Measurements from ENCODE around the gene LRRC43. TPM values are rescaled to one million over a fixed set of nuclear protein-coding genes. Genes with fewer than 3 reads are reported as not detected.

The LRRC43 gene
- total and polyA plus RNA-seq, 7 experiments from 2014 or later = 0.34 to 2.3 (median 0.40) TPM; not detected in 4

DNA sequence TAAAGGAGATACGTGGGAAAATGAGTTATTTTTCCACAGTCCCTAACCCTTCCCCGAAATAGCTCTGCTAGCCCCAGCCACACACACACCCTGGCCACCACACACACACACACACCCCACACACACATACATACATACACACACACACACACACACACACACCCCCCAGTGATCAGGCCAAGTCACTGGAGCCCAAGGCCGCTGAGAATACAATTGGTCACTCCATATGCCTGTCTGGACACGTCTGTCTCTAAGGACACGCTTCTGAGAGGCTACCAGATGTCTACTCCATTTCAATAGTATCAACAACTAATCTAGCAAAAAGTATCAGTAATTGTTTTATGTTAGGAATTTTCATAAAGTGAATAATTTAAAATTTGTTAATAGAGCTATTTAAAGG is 55.9 kb downstream of the LRRC43 start:
- H3K4me1 ChIP-seq (ENCODE audit: control insufficient read depth in 2 of 2, insufficient read depth in 2 of 2, low read length in 2 of 2) = peaks cover 6 to 21% of the 10 kb centered on the region in 2 donors
- H3K27me3 ChIP-seq (ENCODE audit: control insufficient read depth in 2 of 2, insufficient read depth in 2 of 2, low read length in 2 of 2) = no peaks in the 10 kb centered on the region
- no peaks in the 10 kb centered on the region for H3K9me3 ChIP-seq (ENCODE audit: control insufficient read depth in 2 of 3, low read length in 3 of 3)
- H3K27ac Mint-ChIP-seq = peak overlapping the region in 1 of 9 donors; percentile 22
- peaks cover 14 to 65% (median 23%) of the 10 kb centered on the region in 3 experiments for H3K36me3 ChIP-seq (ENCODE audit: control insufficient read depth in 2 of 3, insufficient read depth in 3 of 3, low read length in 3 of 3)
- no peaks in the 10 kb centered on the region for H3K9me3 Mint-ChIP-seq
- no peak overlapping the region for H3K4me3 Mint-ChIP-seq
- intact Hi-C loops (cut with micrococcal nuclease) = no loop called here
- no peak overlapping the region for H3K4me3 ChIP-seq (ENCODE audit: low read length)
- no peak for ATAC-seq
- H3K27me3 Mint-ChIP-seq = no peaks in the 10 kb centered on the region
- H3K36me3 Mint-ChIP-seq = peaks cover 4 to 48% (median 21%) of the 10 kb centered on the region in 5 donors
- CTCF ChIA-PET = no interaction called here
- DNase-seq = no peak
- POLR2A ChIA-PET = interaction anchor here (0.6 to 1.7 kb wide), 2 partner anchors 13 to 1206 kb away, joined by 3 to 8 read pairs; partner anchors contain the start of gene DIABLO
- H3K4me1 Mint-ChIP-seq = peaks cover 0 to 12% (median 9%) of the 10 kb centered on the region in 7 donors
- H3K27ac ChIP-seq (ENCODE audit: low read depth, low read length) = no peak overlapping the region

DNA sequence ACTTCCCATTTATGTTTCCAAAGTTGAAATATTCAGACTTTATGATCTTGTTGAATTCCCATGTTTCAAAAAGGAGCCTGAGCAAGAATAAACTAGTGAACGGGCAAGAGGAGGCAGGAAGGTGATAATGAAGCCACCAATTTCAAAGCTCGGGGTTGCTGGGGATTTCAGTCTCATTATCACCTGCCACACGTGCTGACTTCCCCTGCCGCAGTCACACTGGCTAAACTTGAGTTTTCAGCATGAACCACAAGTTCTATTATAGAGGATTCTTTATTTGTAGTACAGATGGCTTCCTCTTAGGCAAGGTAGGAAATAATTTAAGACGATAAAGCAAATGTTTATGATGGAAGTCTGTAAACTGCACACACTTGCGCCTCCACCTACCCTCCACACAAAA is 61.0 kb downstream of the LRRC43 start:
- H3K9me3 ChIP-seq (ENCODE audit: control insufficient read depth in 2 of 3, low read length in 3 of 3) = no peaks in the 10 kb centered on the region
- Mint-ChIP-seq H3K4me3 (peak overlapping the region; percentile 76 to 87 (median 82)), H3K9me3 (no peaks in the 10 kb centered on the region), H3K36me3 (peaks cover 3 to 30% (median 12%) of the 10 kb centered on the region in 5 donors), H3K27ac (peak overlapping the region; percentile 71 to 94 (median 90)), H3K27me3 (no peaks in the 10 kb centered on the region), H3K4me1 (peaks cover 8 to 31% (median 27%) of the 10 kb centered on the region in 7 donors)
- DNase-seq (no peak), ATAC-seq (peak; percentile 46)
- CTCF ChIA-PET = interaction anchor here (0.6 to 1.1 kb wide), 3 partner anchors 18 to 551 kb away, joined by 3 to 4 read pairs (median 3); partner anchors contain the start of gene VPS33A
- H3K36me3 ChIP-seq (ENCODE audit: control insufficient read depth in 2 of 3, insufficient read depth in 3 of 3, low read length in 3 of 3) = peaks cover under 1 to 39% (median 2%) of the 10 kb centered on the region in 3 experiments
- POLR2A ChIA-PET = interaction anchor here (0.7 to 3.2 kb wide), 7 partner anchors 10 to 645 kb away, joined by 3 to 29 read pairs (median 6); partner anchors contain the start of genes DIABLO, PSMD9 and VPS33A
- peaks cover 19 to 28% of the 10 kb centered on the region in 2 donors for H3K4me1 ChIP-seq (ENCODE audit: control insufficient read depth in 2 of 2, insufficient read depth in 2 of 2, low read length in 2 of 2)
- no peaks in the 10 kb centered on the region for H3K27me3 ChIP-seq (ENCODE audit: control insufficient read depth in 2 of 2, insufficient read depth in 2 of 2, low read length in 2 of 2)
- peak overlapping the region; percentile 58 for H3K27ac ChIP-seq (ENCODE audit: low read depth, low read length)
- peak overlapping the region; percentile 50 for H3K4me3 ChIP-seq (ENCODE audit: low read length)
- intact Hi-C loops (cut with micrococcal nuclease) = loop anchor here (1.0 to 2.0 kb wide), 3 partner anchors 18 to 23 kb away; partner anchors contain the start of genes DIABLO (in 2 of the 2) and VPS33A (in 2 of the 2)

DNA sequence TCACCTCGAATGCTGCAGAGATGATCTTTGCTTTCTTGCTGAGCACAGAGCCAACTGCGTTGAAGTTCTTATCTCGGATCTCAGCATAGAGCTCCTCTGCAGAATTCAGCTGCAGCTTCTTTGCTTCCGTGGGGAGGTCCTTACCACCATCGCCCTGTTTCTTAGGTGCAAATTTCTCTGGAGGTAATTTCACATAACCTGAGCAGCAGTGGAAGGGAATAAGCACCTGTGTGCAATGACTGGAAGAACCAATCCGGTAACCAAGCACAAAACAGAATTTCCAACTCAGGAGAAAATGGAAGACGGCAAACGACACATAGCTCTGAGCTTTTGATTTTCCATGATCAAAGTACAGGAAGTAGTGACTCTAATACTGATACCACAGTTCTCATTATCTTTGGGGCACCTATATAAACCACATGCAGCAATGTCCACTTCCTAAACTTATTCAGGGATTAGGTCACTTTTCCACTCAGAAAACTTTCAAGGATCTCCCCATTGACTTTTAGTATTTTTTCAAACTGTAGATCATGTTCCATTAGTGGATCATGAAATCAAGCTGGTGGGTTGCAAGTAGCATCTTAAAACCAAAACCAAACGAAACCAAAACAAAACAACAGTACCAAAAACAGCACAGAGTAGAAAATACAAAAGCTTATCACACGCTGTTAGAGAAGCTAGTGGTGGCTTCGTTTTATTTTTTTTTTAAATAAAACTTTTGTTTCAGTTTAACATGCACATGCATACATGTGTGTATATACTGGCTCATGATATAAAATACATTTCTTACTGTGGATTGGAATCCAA is 61.8 kb downstream of the LRRC43 start:
- H3K4me3 Mint-ChIP-seq = peak overlapping the region; percentile 76 to 87 (median 82)
- no peaks in the 10 kb centered on the region for H3K9me3 ChIP-seq (ENCODE audit: control insufficient read depth in 2 of 3, low read length in 3 of 3)
- intact Hi-C loops (cut with micrococcal nuclease) = loop anchor here (1.0 to 2.0 kb wide), 3 partner anchors 18 to 22 kb away; partner anchors contain the start of genes DIABLO (in 2 of the 2) and VPS33A (in 2 of the 2)
- ChIA-PET CTCF (interaction anchor here (0.6 to 1.1 kb wide), 4 partner anchors 17 to 23 kb away, joined by 3 to 4 read pairs (median 3); partner anchors contain the start of gene VPS33A), POLR2A (interaction anchor here (0.6 to 3.2 kb wide), 11 partner anchors 11 to 1788 kb away, joined by 3 to 29 read pairs (median 4); partner anchors contain the start of genes DIABLO, KNTC1, PSMD9 and RSRC2)
- no peaks in the 10 kb centered on the region for H3K27me3 ChIP-seq (ENCODE audit: control insufficient read depth in 2 of 2, insufficient read depth in 2 of 2, low read length in 2 of 2)
- DNase-seq (peak in 7 of 9 donors; percentile 18 to 59 (median 43)), ATAC-seq (peak; percentile 80)
- peaks cover 19 to 26% of the 10 kb centered on the region in 2 donors for H3K4me1 ChIP-seq (ENCODE audit: control insufficient read depth in 2 of 2, insufficient read depth in 2 of 2, low read length in 2 of 2)
- peak overlapping the region; percentile 50 for H3K4me3 ChIP-seq (ENCODE audit: low read length)
- peak overlapping the region; percentile 71 to 94 (median 90) for H3K27ac Mint-ChIP-seq
- H3K9me3 Mint-ChIP-seq = no peaks in the 10 kb centered on the region
- H3K4me1 Mint-ChIP-seq = peaks cover 8 to 31% (median 27%) of the 10 kb centered on the region in 7 donors
- no peaks in the 10 kb centered on the region for H3K27me3 Mint-ChIP-seq
- peaks cover 0 to 45% (median 7%) of the 10 kb centered on the region in 3 experiments for H3K36me3 ChIP-seq (ENCODE audit: control insufficient read depth in 2 of 3, insufficient read depth in 3 of 3, low read length in 3 of 3)
- peaks cover 4 to 33% (median 12%) of the 10 kb centered on the region in 5 donors for H3K36me3 Mint-ChIP-seq
- H3K27ac ChIP-seq (ENCODE audit: low read depth, low read length) = peak overlapping the region; percentile 58

DNA sequence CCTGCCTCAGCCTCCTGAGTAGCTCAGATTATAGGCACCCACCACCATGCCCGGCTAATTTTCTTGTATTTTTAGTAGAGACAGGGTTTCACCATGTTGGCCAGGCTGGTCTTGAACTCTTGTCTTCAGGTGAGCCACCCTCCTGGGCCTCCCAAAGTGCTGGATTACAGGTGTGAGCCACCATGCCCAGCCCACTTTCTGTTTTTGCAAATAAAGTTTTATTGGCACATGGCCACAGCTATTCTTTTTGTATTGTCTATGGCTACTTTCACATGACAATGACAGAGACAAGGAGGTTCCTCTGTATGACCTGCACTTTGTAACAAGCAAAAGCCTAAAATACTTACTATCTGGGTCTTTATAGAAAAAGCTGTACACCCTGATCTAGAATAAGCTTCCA is 62.6 kb downstream of the LRRC43 start:
- Mint-ChIP-seq H3K27ac (peak overlapping the region in 7 of 9 donors; percentile 26 to 94 (median 76)), H3K4me1 (peaks cover 8 to 30% (median 26%) of the 10 kb centered on the region in 7 donors), H3K4me3 (peak overlapping the region in 6 of 10 donors; percentile 34 to 86 (median 80)), H3K27me3 (no peaks in the 10 kb centered on the region), H3K36me3 (peaks cover 8 to 34% (median 13%) of the 10 kb centered on the region in 5 donors), H3K9me3 (no peaks in the 10 kb centered on the region)
- H3K36me3 ChIP-seq (ENCODE audit: control insufficient read depth in 2 of 3, insufficient read depth in 3 of 3, low read length in 3 of 3) = peaks cover 0 to 45% (median 8%) of the 10 kb centered on the region in 3 experiments
- DNase-seq (no peak), ATAC-seq (no peak)
- H3K4me1 ChIP-seq (ENCODE audit: control insufficient read depth in 2 of 2, insufficient read depth in 2 of 2, low read length in 2 of 2) = peaks cover 19 to 24% of the 10 kb centered on the region in 2 donors
- no peaks in the 10 kb centered on the region for H3K9me3 ChIP-seq (ENCODE audit: control insufficient read depth in 2 of 3, low read length in 3 of 3)
- no peaks in the 10 kb centered on the region for H3K27me3 ChIP-seq (ENCODE audit: control insufficient read depth in 2 of 2, insufficient read depth in 2 of 2, low read length in 2 of 2)
- peak overlapping the region; percentile 50 for H3K4me3 ChIP-seq (ENCODE audit: low read length)
- ChIA-PET CTCF (interaction anchor here (0.7 kb wide), 1 partner anchor 27 kb away, joined by 3 read pairs; no protein-coding TSS in a partner anchor), POLR2A (interaction anchor here (0.7 to 3.2 kb wide), 5 partner anchors 19 to 1789 kb away, joined by 3 to 29 read pairs (median 4); partner anchors contain the start of genes DIABLO, KNTC1, RSRC2 and VPS33A)
- intact Hi-C loops (cut with micrococcal nuclease) = loop anchor here in 1 of 2 donors (2.0 kb wide), 1 partner anchor 21 kb away; the partner anchor contains the start of gene VPS33A
- peak overlapping the region; percentile 58 for H3K27ac ChIP-seq (ENCODE audit: low read depth, low read length)

DNA sequence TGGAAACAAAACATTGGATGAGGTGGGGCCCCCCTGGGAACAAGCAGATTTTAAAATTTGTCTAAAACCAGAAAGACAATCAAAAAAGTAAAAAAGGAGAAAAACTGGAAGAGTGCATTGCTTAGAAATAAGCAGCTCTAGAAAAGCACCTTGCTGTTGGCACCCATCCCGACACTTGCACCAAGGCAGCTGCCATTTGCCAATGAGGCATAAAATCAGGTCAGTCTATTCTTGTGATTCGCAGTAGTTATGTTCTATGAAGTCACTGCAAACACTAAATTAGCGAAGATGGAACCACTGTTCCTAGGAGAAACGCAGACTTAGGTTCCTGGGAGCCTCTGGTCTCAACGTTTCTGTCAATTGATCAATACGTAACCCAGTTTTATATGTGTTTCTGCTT is 67.1 kb downstream of the LRRC43 start:
- peaks cover 3 to 19% (median 13%) of the 10 kb centered on the region in 7 donors for H3K4me1 Mint-ChIP-seq
- Histone ChIP-seq H3K36me3 (ENCODE audit: control insufficient read depth in 2 of 3, insufficient read depth in 3 of 3, low read length in 3 of 3) (peaks cover 5 to 44% (median 8%) of the 10 kb centered on the region in 3 experiments), H3K27ac (ENCODE audit: low read depth, low read length) (no peak overlapping the region), H3K4me3 (ENCODE audit: low read length) (no peak overlapping the region), H3K4me1 (ENCODE audit: control insufficient read depth in 2 of 2, insufficient read depth in 2 of 2, low read length in 2 of 2) (peaks cover 6 to 7% of the 10 kb centered on the region in 2 donors), H3K9me3 (ENCODE audit: control insufficient read depth in 2 of 3, low read length in 3 of 3) (no peaks in the 10 kb centered on the region), H3K27me3 (ENCODE audit: control insufficient read depth in 2 of 2, insufficient read depth in 2 of 2, low read length in 2 of 2) (no peaks in the 10 kb centered on the region)
- POLR2A ChIA-PET = no interaction called here
- no peak overlapping the region for H3K4me3 Mint-ChIP-seq
- CTCF ChIA-PET = no interaction called here
- no peaks in the 10 kb centered on the region for H3K27me3 Mint-ChIP-seq
- H3K36me3 Mint-ChIP-seq = peaks cover 6 to 37% (median 13%) of the 10 kb centered on the region in 5 donors
- DNase-seq (no peak), ATAC-seq (no peak)
- intact Hi-C loops (cut with micrococcal nuclease) = no loop called here
- H3K9me3 Mint-ChIP-seq = no peaks in the 10 kb centered on the region
- H3K27ac Mint-ChIP-seq = peak overlapping the region in 1 of 9 donors; percentile 29

DNA sequence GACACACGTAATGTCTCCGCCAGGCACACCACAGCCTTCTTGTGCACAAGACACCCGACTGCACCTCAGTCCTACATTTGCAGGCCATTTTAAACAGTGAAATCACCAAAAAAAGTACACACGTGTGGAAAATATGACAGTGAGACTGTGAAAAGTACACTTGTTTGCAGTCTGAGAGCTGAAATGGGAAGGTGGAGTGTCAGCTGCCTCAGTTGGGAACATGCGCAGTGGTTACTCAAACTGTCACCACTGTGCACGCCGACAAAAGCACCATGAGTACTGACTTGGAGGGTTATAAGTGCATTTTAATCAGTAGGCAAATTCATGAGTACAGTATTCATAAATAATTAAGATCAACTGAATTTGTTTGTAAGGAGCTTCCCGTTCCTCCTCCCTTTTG is 67.6 kb downstream of the LRRC43 start:
- Histone ChIP-seq H3K4me1 (ENCODE audit: control insufficient read depth in 2 of 2, insufficient read depth in 2 of 2, low read length in 2 of 2) (peaks cover 4 to 5% of the 10 kb centered on the region in 2 donors), H3K27ac (ENCODE audit: low read depth, low read length) (no peak overlapping the region), H3K9me3 (ENCODE audit: control insufficient read depth in 2 of 3, low read length in 3 of 3) (no peaks in the 10 kb centered on the region), H3K36me3 (ENCODE audit: control insufficient read depth in 2 of 3, insufficient read depth in 3 of 3, low read length in 3 of 3) (peaks cover 5 to 48% (median 8%) of the 10 kb centered on the region in 3 experiments), H3K4me3 (ENCODE audit: low read length) (no peak overlapping the region), H3K27me3 (ENCODE audit: control insufficient read depth in 2 of 2, insufficient read depth in 2 of 2, low read length in 2 of 2) (no peaks in the 10 kb centered on the region)
- H3K27ac Mint-ChIP-seq = no peak overlapping the region
- H3K4me1 Mint-ChIP-seq = peaks cover 3 to 19% (median 14%) of the 10 kb centered on the region in 7 donors
- ATAC-seq (no peak), DNase-seq (no peak)
- H3K4me3 Mint-ChIP-seq = no peak overlapping the region
- POLR2A ChIA-PET = no interaction called here
- H3K27me3 Mint-ChIP-seq = no peaks in the 10 kb centered on the region
- intact Hi-C loops (cut with micrococcal nuclease) = no loop called here
- H3K9me3 Mint-ChIP-seq = no peaks in the 10 kb centered on the region
- CTCF ChIA-PET = no interaction called here
- H3K36me3 Mint-ChIP-seq = peaks cover 6 to 39% (median 13%) of the 10 kb centered on the region in 5 donors

Data from naive thymus-derived CD4-positive, alpha-beta T cell (primary cell).